Activated CD4-positive, alpha-beta T cell treated with anti-CD3 and anti-CD28 coated beads for 36 hours (primary cell): ENCODE results near the gene CCDC77. TPM values are rescaled to one million over a fixed set of nuclear protein-coding genes. Genes with fewer than 3 reads are reported as not detected.
A peak's percentile ranks its signal among the peaks of the same experiment; 100 is the strongest.
"Not testable (repeated sequence)": the region's sequence is repeated elsewhere in the genome, so short reads cannot be mapped to it uniquely, and the experiment has no call there.

ENCODE experiments used
- ATAC-seq: fragments of 200-7000 bp; cut with Tn5 transposase; one replicate; pipeline ENCODE4 v1.10.0; 2021; ENCODE audit warnings: mild to moderate bottlenecking, moderate library complexity
- CTCF ChIA-PET: fragments of 350-600 bp; sonication (Branson Sonifier 250); formaldehyde crosslinking; loops from one replicate; lab custom pipeline; 2021; ENCODE audit warnings: antibody characterized with exemption; lab: Charles Lee
- POLR2A ChIA-PET: fragments of 350-600 bp; sonication (Branson Sonifier 250); formaldehyde crosslinking; loops from one replicate; lab custom pipeline; 2021; ENCODE audit warnings: antibody characterized with exemption, inconsistent platforms; lab: Charles Lee
- DNase-seq: peaks from one replicate; pipeline ENCODE4 v3.0.0-alpha.2; 2020
- H3K27ac Mint-ChIP-seq: one replicate; pipeline ENCODE4 v1.8.0; 2021; ENCODE audit warnings: mixed read lengths
- H3K27me3 Mint-ChIP-seq: one replicate; pipeline ENCODE4 v1.8.0; 2021; ENCODE audit warnings: mixed read lengths
- H3K36me3 Mint-ChIP-seq: one replicate; pipeline ENCODE4 v1.8.0; 2021; ENCODE audit warnings: low read depth, mixed read lengths
- H3K4me1 Mint-ChIP-seq: one replicate; pipeline ENCODE4 v1.8.0; 2021; ENCODE audit warnings: mixed read lengths
- H3K4me3 Mint-ChIP-seq: one replicate; pipeline ENCODE4 v1.8.0; 2021; ENCODE audit warnings: mild to moderate bottlenecking, moderate library complexity, mixed read lengths
- H3K9me3 Mint-ChIP-seq: one replicate; pipeline ENCODE4 v1.8.0; 2021; ENCODE audit warnings: low read depth, mixed read lengths
- intact Hi-C, 2 experiments: fragments of 100-400 bp; cut with DNase I in 1 of 2; cut with micrococcal nuclease in 1 of 2; formaldehyde crosslinking; loops; one replicate each; pipeline versions ENCODE4 v1.14.2 to v1.15.1; 2022 to 2024; cut with DNase I, micrococcal nuclease
- total RNA-seq, 2 experiments: library from RNA; stranded (reverse); gene quantifications; one replicate each; pipeline ENCODE4 v1.2.3, GENCODE V29; 2021

Gene CCDC77
- total RNA-seq: 10 to 100 TPM; 17.3 to 18.7 TPM

DNA sequence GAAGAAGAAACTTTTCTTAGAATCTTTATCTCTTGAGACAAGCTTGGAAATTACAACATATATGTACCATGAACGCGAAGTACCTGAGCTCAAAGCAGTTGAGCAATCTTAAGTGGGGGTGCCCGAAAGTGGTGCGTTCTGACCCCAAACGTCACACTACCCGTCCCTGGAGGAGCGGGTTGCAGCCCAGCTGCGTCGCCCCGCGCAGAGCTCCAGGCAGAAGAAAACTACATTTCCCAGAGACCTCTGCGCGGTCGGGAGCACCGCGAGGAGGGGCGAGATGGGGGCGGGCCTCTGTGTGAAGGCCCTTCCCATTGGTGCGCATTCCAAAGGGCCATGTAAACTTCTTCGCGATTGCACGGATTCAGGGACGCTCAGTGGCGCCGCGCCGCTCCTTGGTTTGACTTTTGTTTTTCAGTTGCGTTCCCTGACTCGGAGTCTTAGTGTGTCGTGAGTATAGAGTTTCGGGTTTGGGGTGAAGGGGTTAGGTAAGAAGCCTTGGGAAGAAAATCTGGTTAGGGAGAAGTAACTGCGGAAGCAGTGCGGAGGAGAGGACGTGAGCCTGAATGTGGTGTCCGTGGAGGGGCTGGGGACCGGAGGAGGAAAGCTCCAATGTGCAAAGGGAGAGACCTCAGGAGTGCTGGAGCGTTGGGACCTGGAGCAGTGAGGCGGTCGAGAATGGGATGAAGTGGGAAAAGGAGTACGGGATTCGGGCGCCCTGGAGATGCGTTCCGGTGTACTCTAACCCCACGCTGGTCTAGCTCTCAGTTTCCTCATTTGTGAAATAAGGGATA lies at the start of gene CCDC77:
CCDC77 (plus strand) TSS at position 410 of the 794 bp plus-strand sequence. CDS start 7,740 bp downstream, outside the sequence.
- peaks cover 8% of the 10 kb centered on the region for H3K36me3 Mint-ChIP-seq
- DNase-seq: peak; percentile 96
- intact Hi-C loops: loop anchor here (1.0 to 2.0 kb wide), 5 partner anchors 12 to 589 kb away; partner anchors contain the start of genes KDM5A (in 2 of the 2), RAD52 (in 2 of the 2), ERC1 (in 1 of the 2) and WNK1 (in 1 of the 2)
- ChIA-PET CTCF (interaction anchor here (0.5 to 4.1 kb wide), 13 partner anchors 10 to 51 kb away, joined by 3 to 28 read pairs (median 4); partner anchors contain the start of gene KDM5A), POLR2A (interaction anchor here (0.6 to 3.5 kb wide), 3 partner anchors 12 to 171 kb away, joined by 3 to 23 read pairs (median 5); partner anchors contain the start of gene KDM5A)
- H3K9me3 Mint-ChIP-seq: no peaks in the 10 kb centered on the region
- H3K4me3 Mint-ChIP-seq: no peak within 1 kb of the TSS
- no peak within 1 kb of the TSS for H3K27ac Mint-ChIP-seq
- peak; percentile 100 for ATAC-seq
- peaks cover 5% of the 10 kb centered on the region for H3K4me1 Mint-ChIP-seq
- H3K27me3 Mint-ChIP-seq: no peaks in the 10 kb centered on the region

DNA sequence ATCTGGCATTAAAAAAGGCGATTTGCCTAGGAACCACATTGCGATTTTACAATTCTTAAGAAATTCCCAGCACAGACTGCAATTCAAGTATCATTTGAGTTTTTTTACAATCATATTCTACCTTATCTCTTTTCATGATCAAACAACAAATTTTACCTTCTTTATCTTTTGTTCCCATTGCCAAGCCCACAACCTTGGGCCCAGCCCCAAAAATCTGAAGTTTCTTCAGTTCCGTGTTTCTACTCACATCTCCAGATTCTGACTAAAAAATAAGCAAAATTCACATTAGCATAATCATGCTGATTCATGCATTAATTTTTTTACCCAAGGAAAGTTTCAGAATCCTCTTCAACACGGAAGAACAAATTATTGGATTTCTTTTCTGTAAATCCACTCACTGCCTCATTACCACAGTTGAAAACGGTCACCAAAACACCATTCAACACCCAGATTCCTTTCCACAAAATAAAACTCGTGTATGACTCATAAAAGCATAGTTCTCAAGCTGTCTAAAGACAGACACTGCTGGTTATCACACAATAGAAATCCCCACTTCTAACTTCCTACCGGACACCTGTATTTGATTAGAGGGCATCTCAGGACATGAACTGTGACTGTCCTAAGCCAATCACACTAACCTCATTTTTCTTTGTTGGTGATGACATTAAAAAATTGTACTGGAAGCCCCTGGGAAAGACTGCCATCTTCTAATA lies 45.0 kb upstream of the CCDC77 start:
- H3K4me1 Mint-ChIP-seq: peaks cover 15% of the 10 kb centered on the region
- H3K9me3 Mint-ChIP-seq: peaks cover 3% of the 10 kb centered on the region
- no peak overlapping the region for H3K4me3 Mint-ChIP-seq
- ChIA-PET POLR2A (no interaction called here), CTCF (no interaction called here)
- peaks cover 66% of the 10 kb centered on the region for H3K36me3 Mint-ChIP-seq
- no peaks in the 10 kb centered on the region for H3K27me3 Mint-ChIP-seq
- ATAC-seq: peak; percentile 30
- intact Hi-C loops: no loop called here
- no peak for DNase-seq
- H3K27ac Mint-ChIP-seq: peak overlapping the region; percentile 7

DNA sequence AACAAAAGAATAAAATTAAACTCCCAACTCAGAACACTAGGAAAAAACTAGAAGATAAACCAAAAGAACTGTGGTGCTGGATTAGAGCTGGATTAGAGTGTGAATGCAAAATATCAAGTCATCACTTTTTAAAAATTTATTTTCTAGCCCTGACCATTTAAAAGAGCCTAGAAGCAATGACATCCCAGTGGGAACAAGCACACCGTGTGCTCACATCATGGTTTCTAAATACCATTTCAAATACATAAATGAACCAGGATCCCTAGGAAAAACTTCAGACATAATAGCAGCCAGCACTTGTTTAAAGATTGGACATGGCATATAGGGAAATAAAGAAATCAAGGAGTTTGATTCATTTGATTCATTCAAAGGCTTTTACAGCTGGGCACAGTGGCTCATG lies 42.4 kb upstream of the CCDC77 start:
- Mint-ChIP-seq H3K27ac (no peak overlapping the region), H3K9me3 (peaks cover 3% of the 10 kb centered on the region), H3K4me1 (peaks cover 15% of the 10 kb centered on the region), H3K4me3 (no peak overlapping the region), H3K27me3 (no peaks in the 10 kb centered on the region), H3K36me3 (peaks cover 71% of the 10 kb centered on the region)
- DNase-seq (no peak), ATAC-seq (no peak)
- CTCF ChIA-PET: interaction anchor here (1.5 kb wide), 1 partner anchor 26 kb away, joined by 3 read pairs; no protein-coding TSS in a partner anchor
- POLR2A ChIA-PET: no interaction called here
- intact Hi-C loops: no loop called here

DNA sequence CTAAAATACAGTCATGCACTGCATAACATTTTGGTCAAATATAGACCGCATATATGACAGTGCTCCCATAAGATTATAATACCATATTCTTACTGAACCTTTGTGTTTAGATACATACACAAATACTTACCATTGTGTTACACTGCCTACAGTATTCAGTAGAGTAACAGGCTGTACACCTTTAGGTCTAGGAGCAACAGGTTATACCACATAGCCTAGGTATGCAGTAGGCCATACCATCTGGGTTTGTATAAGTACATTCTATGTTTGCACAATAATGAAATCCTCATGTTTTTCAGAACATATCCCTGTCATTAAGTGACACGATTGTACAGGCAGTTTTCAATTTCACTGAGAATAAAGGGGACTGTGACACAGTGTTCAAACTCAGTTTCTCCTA lies 34.6 kb upstream of the CCDC77 start:
- ATAC-seq (no peak), DNase-seq (no peak)
- intact Hi-C loops: no loop called here
- POLR2A ChIA-PET: no interaction called here
- no peak overlapping the region for H3K4me3 Mint-ChIP-seq
- peaks cover 84% of the 10 kb centered on the region for H3K36me3 Mint-ChIP-seq
- CTCF ChIA-PET: no interaction called here
- no peaks in the 10 kb centered on the region for H3K27me3 Mint-ChIP-seq
- peaks cover 3% of the 10 kb centered on the region for H3K9me3 Mint-ChIP-seq
- no peaks in the 10 kb centered on the region for H3K4me1 Mint-ChIP-seq
- H3K27ac Mint-ChIP-seq: no peak overlapping the region

DNA sequence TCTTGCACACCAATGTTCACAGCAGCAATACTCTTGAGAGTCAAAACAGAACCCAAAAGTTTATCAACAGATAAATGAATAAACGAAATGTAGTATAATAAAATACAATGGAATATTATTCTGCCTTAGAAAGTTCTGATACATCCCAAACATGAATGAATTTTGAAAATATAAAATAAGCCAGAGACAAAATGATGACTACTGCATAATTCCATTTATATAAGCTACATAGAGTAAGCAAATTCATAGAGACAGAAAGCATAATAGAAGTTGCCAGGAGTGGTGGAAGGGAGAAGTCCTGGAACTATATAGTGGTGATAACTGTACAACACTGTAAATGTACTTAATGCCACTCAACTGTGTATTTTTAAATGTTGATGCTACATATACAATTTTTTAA lies 33.5 kb upstream of the CCDC77 start:
- POLR2A ChIA-PET: no interaction called here
- Mint-ChIP-seq H3K9me3 (peaks cover 3% of the 10 kb centered on the region), H3K36me3 (peaks cover 85% of the 10 kb centered on the region), H3K4me3 (no peak overlapping the region), H3K27ac (no peak overlapping the region), H3K4me1 (no peaks in the 10 kb centered on the region), H3K27me3 (no peaks in the 10 kb centered on the region)
- DNase-seq (no peak), ATAC-seq (no peak)
- CTCF ChIA-PET: interaction anchor here (0.8 to 1.0 kb wide), 2 partner anchors 15 to 37 kb away, joined by 3 read pairs; no protein-coding TSS in a partner anchor
- intact Hi-C loops: no loop called here

DNA sequence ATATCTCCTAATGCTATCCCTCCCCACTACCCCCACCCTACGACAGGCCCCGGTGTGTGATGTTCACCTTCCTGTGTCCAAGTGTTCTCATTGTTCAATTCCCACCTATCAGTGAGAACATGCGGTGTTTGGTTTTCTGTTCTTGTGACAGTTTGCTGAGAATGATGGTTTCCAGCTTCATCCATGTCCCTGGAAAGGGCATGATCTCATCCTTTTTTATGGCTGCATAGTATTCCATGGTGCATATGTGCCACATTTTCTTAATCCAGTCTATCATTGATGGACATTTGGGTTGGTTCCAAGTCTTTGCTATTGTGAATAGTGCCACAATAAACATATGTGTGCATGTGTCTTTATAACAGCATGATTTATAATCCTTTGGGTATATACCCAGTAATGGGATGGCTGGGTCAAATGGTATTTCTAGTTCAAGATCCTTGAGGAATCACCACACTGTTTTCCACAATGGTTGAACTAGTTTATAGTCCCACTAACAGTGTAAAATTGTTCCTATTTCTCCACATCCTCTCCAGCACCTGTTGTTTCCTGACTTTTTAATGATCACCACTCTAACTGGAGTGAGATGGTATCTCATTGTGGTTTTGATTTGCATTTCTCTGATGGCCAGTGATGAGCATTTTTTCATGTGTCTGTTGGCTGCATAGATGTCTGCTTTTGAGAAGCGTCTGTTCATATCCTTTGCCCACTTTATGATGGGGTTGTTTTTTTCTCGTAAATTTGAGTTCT lies 30.5 kb upstream of the CCDC77 start:
- ATAC-seq, POLR2A ChIA-PET, H3K27ac Mint-ChIP-seq, H3K4me3 Mint-ChIP-seq, H3K27me3 Mint-ChIP-seq, intact Hi-C loops, CTCF ChIA-PET, H3K9me3 Mint-ChIP-seq, H3K4me1 Mint-ChIP-seq, DNase-seq: not testable (repeated sequence)
- H3K36me3 Mint-ChIP-seq: peaks cover 87% of the 10 kb centered on the region

DNA sequence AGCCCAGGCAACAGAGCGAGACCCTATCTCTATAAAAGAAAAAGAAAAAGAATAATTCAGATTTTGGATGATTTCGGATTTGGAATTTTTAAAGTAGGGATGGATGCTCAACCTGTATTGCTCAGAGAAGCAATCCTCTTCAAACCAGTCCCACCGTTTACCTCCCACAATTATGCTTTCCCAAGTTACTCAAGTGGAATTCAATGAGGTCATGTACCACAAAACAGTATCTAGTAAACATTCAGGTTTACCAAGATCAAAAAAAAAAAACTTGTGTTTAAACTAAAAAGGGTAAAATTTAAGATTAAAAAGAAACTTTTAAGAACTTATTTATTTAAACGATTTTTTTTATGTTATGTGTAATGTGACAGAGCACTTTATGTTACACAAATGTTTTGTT lies 14.8 kb upstream of the CCDC77 start:
- H3K4me3 Mint-ChIP-seq: peak overlapping the region; percentile 89
- no peak for ATAC-seq
- ChIA-PET POLR2A (no interaction called here), CTCF (interaction anchor here (1.0 kb wide), 2 partner anchors 9 to 66 kb away, joined by 3 read pairs; no protein-coding TSS in a partner anchor)
- no peaks in the 10 kb centered on the region for H3K27me3 Mint-ChIP-seq
- no peak overlapping the region for H3K27ac Mint-ChIP-seq
- intact Hi-C loops: loop anchor here in 1 of 2 experiments (5.0 kb wide), 1 partner anchor 1206 kb away; the partner anchor contains the start of gene FBXL14
- DNase-seq: no peak
- H3K36me3 Mint-ChIP-seq: peaks cover 42% of the 10 kb centered on the region
- no peaks in the 10 kb centered on the region for H3K9me3 Mint-ChIP-seq
- H3K4me1 Mint-ChIP-seq: peaks cover 30% of the 10 kb centered on the region

DNA sequence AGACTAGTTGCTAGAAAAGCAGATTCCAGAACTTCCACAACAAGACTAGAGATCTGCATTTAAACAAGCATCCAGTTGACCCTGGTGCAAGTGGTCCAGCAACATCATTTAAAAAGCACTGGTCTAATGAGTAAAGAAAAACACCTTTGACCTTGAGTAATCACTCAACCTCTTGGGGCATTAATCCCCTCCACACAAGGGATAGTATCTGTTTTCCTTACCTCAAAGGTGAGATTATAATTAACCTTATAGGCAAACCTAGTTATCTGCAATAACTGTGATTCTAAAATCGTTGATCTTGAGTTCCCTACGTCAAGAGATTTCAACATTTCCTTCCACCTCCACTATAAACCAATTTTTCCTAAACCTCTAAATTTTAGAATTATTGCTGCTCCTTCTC lies 13.4 kb upstream of the CCDC77 start:
- ChIA-PET CTCF (no interaction called here), POLR2A (interaction anchor here (3.5 kb wide), 1 partner anchor 12 kb away, joined by 23 read pairs; the partner anchor contains the start of gene CCDC77)
- peaks cover 34% of the 10 kb centered on the region for H3K36me3 Mint-ChIP-seq
- H3K4me3 Mint-ChIP-seq: peak overlapping the region; percentile 89
- peaks cover 30% of the 10 kb centered on the region for H3K4me1 Mint-ChIP-seq
- no peaks in the 10 kb centered on the region for H3K27me3 Mint-ChIP-seq
- DNase-seq (no peak), ATAC-seq (no peak)
- no peaks in the 10 kb centered on the region for H3K9me3 Mint-ChIP-seq
- H3K27ac Mint-ChIP-seq: peak overlapping the region; percentile 96
- intact Hi-C loops: loop anchor here (2.0 to 5.0 kb wide), 3 partner anchors 101 to 1207 kb away; partner anchors contain the start of gene FBXL14 (in 2 of the 2)

DNA sequence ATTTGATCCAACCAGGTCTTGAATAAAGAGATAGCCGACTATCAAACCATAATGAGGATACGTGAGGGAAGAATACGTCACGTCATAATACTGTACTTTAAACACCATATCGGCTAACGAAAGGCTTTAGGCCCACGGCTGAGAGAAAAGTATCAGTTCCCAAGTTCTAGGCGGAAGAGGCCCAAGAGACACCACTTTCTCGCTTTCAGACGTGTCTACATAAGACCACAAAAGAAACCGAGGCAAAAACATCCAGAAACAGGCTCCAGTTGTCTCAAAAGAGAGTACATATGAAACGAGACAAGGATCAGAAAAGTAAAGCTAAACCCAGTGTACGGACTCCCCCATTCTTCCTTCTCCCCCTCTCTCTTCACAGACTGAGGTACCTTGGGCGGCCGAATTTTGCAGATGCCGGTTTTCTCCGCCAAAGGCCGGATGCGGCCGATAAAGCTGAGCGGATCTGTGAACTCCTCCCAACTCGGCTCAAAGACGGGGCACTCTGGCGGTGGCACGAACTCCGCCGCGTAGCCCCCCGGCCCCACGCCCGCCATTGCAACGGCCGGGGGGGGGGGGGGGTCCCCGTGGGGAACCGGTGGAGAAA lies 12.8 kb upstream of the CCDC77 start:
- POLR2A ChIA-PET: interaction anchor here (0.5 to 3.5 kb wide), 3 partner anchors 12 to 1084 kb away, joined by 3 to 23 read pairs (median 3); partner anchors contain the start of gene CCDC77
- H3K27ac Mint-ChIP-seq: peak overlapping the region; percentile 96
- intact Hi-C loops: loop anchor here (1.0 to 5.0 kb wide), 7 partner anchors 13 to 1206 kb away; partner anchors contain the start of genes CCDC77 (in 2 of the 2), FBXL14 (in 2 of the 2), ERC1 (in 1 of the 2) and RAD52 (in 1 of the 2)

More for the DNA sequence above, 12.8 kb upstream of the CCDC77 start:
- peak; percentile 31 for ATAC-seq
- peak overlapping the region; percentile 89 for H3K4me3 Mint-ChIP-seq
- H3K27me3 Mint-ChIP-seq: no peaks in the 10 kb centered on the region
- CTCF ChIA-PET: interaction anchor here (1.5 to 3.3 kb wide), 2 partner anchors 13 to 65 kb away, joined by 3 to 28 read pairs; partner anchors contain the start of gene CCDC77
- DNase-seq: peak; percentile 70
- H3K36me3 Mint-ChIP-seq: peaks cover 30% of the 10 kb centered on the region
- H3K4me1 Mint-ChIP-seq: peaks cover 30% of the 10 kb centered on the region
- no peaks in the 10 kb centered on the region for H3K9me3 Mint-ChIP-seq
